Endothelial cell (in vitro differentiated cells): ENCODE results near the gene RHOU. TPM values are rescaled to one million over a fixed set of nuclear protein-coding genes. Genes with fewer than 3 reads are reported as not detected.

ENCODE experiments used
- DNase-seq: peaks from one replicate; pipeline ENCODE4 v3.0.0; 2021; ENCODE audit warnings: low spot score
- H3K27ac Mint-ChIP-seq: one replicate; pipeline ENCODE4 v1.8.0; 2021; ENCODE audit warnings: mixed read lengths, inconsistent platforms; ENCODE audit not compliant: unreplicated experiment
- H3K27me3 Mint-ChIP-seq: one replicate; pipeline ENCODE4 v1.8.0; 2021; ENCODE audit warnings: mild to moderate bottlenecking, moderate library complexity, mixed read lengths, inconsistent platforms; ENCODE audit not compliant: unreplicated experiment
- H3K36me3 Mint-ChIP-seq: one replicate; pipeline ENCODE4 v1.8.0; 2021; ENCODE audit warnings: mild to moderate bottlenecking, low read depth, mixed read lengths, inconsistent platforms; ENCODE audit not compliant: unreplicated experiment
- H3K4me1 Mint-ChIP-seq: one replicate; pipeline ENCODE4 v1.8.0; 2021; ENCODE audit warnings: mild to moderate bottlenecking, mixed read lengths, inconsistent platforms; ENCODE audit not compliant: unreplicated experiment
- H3K4me3 Mint-ChIP-seq: one replicate; pipeline ENCODE4 v1.8.0; 2021; ENCODE audit warnings: mild to moderate bottlenecking, mixed read lengths, inconsistent platforms; ENCODE audit not compliant: unreplicated experiment
- H3K9me3 Mint-ChIP-seq: one replicate; pipeline ENCODE4 v1.8.0; 2021; ENCODE audit warnings: mixed read lengths, inconsistent platforms; ENCODE audit not compliant: unreplicated experiment
- CTCF ChIP-seq: fragments of 200-600 bp; sonication (generic); IDR thresholded peaks from one replicate; pipeline ENCODE4 v1.5.0; 2021; ENCODE audit warnings: antibody characterized with exemption; ENCODE audit not compliant: unreplicated experiment
- total RNA-seq: library from RNA; stranded (reverse); fragmentation: NEBNext Ultra II Directional; extraction: Animal tissue kit (Norgen Biotek cat#: 25700); gene quantifications from one replicate; pipeline ENCODE4 v1.2.1, GENCODE V29; 2021; ENCODE audit not compliant: unreplicated experiment

Gene RHOU
- total RNA-seq, 1 donor from 2014 or later = 10.2 TPM

- no peak for TF ChIP-seq CTCF
- peaks cover 2% of the 10 kb centered on the region for H3K27me3 Mint-ChIP-seq
- no peaks in the 10 kb centered on the region for H3K9me3 Mint-ChIP-seq
- H3K4me3 Mint-ChIP-seq = no peak overlapping the region
- H3K36me3 Mint-ChIP-seq = no peaks in the 10 kb centered on the region
- H3K4me1 Mint-ChIP-seq = no peaks in the 10 kb centered on the region
- no peak for DNase-seq
- H3K27ac Mint-ChIP-seq = no peak overlapping the region
These were observed 17.0 kb downstream of the RHOU start for GRCh38 chr1:228752258-228752657.

- DNase-seq = no peak
- Mint-ChIP-seq H3K4me1 (no peaks in the 10 kb centered on the region), H3K4me3 (no peak overlapping the region), H3K27ac (no peak overlapping the region), H3K9me3 (no peaks in the 10 kb centered on the region), H3K27me3 (peaks cover 2% of the 10 kb centered on the region), H3K36me3 (no peaks in the 10 kb centered on the region)
- TF ChIP-seq CTCF = no peak
These were observed 17.5 kb downstream of the RHOU start for GRCh38 chr1:228752675-228753265.

GRCh38 chr1:228753287-228753686, 18.0 kb downstream of the RHOU start:
- no peak for DNase-seq
- H3K4me1 Mint-ChIP-seq = no peaks in the 10 kb centered on the region
- H3K27ac Mint-ChIP-seq = no peak overlapping the region
- TF ChIP-seq CTCF = no peak
- peaks cover 2% of the 10 kb centered on the region for H3K27me3 Mint-ChIP-seq
- no peaks in the 10 kb centered on the region for H3K9me3 Mint-ChIP-seq
- no peak overlapping the region for H3K4me3 Mint-ChIP-seq
- H3K36me3 Mint-ChIP-seq = no peaks in the 10 kb centered on the region

- Mint-ChIP-seq H3K36me3 (no peaks in the 10 kb centered on the region), H3K27ac (no peak overlapping the region), H3K4me3 (no peak overlapping the region), H3K4me1 (no peaks in the 10 kb centered on the region), H3K27me3 (peaks cover 2% of the 10 kb centered on the region), H3K9me3 (no peaks in the 10 kb centered on the region)
- TF ChIP-seq CTCF = no peak
- no peak for DNase-seq
These were observed 18.6 kb downstream of the RHOU start for GRCh38 chr1:228753786-228754360.

- Mint-ChIP-seq H3K4me1 (no peaks in the 10 kb centered on the region), H3K36me3 (no peaks in the 10 kb centered on the region)
- DNase-seq = no peak
These were observed 19.5 kb downstream of the RHOU start for GRCh38 chr1:228754646-228755268.

More at GRCh38 chr1:228754646-228755268, 19.5 kb downstream of the RHOU start:
- H3K9me3 Mint-ChIP-seq = no peaks in the 10 kb centered on the region
- no peak overlapping the region for H3K27ac Mint-ChIP-seq
- no peak overlapping the region for H3K4me3 Mint-ChIP-seq
- TF ChIP-seq CTCF = no peak
- H3K27me3 Mint-ChIP-seq = peaks cover 2% of the 10 kb centered on the region
